SIG-M5 treated with dmso at 0.1 percent for 504 hours (cell line): ENCODE results near the gene LORICRIN.

Experiments
- DNase-seq: peaks from one replicate; lab custom pipeline; 2025; ENCODE audit not compliant: unreplicated experiment; lab: John Stamatoyannopoulos, UW

LORICRIN gene

DNA sequence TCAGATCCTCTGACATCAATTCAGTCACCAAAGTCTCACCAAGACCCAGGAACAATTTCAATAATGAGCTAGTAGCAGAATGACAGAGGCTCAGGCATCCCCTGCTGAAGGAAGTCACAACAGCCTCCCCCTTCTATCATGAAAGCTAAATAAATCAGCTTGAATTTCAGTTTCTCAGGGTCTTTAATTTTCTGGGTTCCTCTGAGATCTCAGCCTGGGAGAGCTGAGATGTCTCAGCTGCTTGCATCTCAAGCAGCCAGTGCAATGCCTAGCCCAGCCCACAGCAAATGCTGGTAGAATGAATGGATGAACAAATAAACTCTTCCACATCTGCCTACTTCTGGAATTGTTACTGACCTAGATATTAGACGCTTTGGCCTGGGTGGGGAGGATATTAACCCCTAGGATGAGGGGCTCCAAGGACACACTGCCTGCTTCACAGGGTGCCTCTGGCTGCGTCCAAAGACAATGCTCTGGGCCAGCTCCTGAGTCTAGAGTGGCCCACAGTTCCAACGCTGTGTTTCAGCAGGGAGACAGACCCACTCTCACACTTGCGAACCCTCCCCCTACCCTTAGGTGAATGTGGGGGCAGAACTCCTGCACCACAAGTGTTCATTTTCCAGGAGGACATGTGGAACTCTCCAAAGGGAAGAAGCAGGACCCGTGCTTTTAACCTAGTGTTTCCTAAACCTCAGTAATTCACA is 11.2 kb upstream of the LORICRIN start:
- DNase-seq, result no peak

DNA sequence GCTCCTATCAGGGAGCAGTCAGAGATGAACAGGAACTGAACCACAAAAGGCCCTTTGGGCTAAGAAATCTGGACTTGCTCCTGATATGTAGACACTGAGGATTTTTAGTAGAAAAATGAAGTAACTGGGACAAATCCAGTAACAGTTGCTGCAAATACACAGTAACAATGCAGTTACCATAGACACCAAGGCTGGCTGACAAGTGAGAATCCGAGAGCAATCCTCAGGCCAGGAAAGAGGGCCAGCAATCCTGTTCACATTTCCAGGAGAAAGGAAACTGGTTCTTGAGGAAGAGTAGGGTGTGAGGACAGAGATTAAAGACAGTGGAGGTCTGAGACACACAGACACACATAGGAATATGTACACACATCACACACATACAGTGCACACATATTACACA is 9.3 kb upstream of the LORICRIN start:
- DNase-seq, result no peak

DNA sequence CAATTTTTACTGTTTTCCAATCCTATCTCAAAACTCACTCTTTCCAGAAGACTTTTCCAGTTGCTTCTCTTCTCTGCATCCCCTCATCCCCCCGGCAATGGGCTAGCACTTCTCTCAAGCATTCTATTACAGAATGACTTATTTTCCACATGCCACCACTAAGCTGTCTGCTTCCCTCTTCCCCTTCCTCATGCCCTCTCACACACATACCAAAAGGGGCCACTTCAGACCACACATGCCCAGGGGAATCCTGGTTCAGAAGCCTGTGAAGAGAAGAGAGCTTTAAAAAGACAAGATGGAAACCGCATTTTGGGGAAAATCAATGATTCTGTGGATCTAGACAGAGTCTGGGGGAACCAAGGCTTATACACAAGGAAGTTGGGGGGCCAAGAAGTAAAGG is 8.4 kb upstream of the LORICRIN start:
- DNase-seq, result no peak

DNA sequence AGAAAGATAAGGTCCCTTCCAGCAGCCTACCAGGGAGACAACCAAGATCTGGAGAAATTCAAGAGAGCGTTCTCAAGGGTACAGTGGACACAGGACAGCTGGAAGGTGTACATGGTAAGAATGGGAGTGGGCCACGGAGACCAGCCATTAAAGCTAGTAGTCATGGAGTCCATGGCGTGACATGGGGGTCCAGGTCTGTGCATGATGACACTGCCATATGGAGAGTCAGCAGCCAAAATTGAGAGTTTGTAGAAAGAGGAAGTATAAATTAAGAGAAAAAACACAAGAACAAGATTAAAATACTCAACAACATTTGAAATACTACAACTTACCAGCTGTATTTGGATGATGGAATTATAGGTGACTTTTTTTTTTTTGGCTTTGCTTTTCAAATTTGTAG is 7.9 kb upstream of the LORICRIN start:
- DNase-seq, result peak; percentile 27

DNA sequence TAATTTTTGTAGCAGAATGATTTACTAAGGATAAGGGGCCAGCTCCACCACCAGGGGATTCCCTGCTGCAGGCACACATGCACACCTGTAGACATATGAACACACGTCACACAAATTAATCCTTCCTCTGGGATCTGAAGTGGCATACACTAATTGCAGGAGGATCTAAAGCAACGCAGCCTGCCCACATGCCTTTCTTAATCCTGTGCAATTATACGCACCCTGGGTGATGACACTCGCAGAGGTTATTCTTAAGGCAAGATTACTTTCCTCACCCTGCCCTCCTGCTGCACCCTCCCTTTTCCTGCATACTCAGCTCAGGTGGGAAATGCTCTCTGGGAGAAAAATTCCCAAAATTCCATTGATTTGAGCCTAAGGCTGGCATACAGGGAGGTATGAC is 7.5 kb upstream of the LORICRIN start:
- no peak for DNase-seq

DNA sequence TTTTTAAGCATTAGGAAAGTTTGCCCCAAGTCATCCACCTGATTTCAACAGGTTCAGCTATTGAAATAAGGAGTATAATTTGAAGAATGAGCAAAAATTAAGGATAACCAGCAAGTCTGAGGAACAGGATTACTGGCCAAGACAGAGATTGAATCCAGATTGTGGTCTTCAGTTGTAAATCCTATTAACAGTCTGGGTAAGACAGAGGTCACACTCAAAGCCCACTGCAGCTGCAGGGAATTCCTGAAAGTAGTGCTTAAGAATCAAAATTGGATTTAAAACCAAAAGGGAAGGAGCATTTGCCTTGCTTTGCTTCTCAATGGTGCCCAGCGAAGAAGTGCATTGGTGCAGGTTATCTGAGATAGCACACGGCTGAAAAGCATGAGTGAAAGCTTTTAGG is 6.4 kb upstream of the LORICRIN start:
- no peak for DNase-seq

DNA sequence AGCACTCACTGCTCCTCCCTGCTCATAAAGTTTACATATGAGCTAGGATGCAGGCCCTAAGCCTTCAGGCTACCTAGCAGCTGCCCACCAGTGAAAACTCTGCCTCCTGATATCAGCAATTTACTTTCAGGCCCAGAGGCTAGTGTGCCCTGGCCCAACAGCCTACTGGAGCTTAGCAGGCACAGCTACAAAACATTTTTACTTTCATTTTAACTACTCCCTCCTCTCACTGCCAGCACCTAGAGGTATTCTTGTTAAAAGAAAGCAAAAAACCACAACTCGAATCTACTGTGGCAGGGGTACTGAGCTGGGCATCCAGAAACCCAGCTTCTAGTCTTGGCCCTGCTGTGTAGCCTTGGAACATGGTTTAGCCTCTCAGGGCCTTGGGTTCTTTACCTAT is 5.8 kb upstream of the LORICRIN start:
- DNase-seq, result no peak

DNA sequence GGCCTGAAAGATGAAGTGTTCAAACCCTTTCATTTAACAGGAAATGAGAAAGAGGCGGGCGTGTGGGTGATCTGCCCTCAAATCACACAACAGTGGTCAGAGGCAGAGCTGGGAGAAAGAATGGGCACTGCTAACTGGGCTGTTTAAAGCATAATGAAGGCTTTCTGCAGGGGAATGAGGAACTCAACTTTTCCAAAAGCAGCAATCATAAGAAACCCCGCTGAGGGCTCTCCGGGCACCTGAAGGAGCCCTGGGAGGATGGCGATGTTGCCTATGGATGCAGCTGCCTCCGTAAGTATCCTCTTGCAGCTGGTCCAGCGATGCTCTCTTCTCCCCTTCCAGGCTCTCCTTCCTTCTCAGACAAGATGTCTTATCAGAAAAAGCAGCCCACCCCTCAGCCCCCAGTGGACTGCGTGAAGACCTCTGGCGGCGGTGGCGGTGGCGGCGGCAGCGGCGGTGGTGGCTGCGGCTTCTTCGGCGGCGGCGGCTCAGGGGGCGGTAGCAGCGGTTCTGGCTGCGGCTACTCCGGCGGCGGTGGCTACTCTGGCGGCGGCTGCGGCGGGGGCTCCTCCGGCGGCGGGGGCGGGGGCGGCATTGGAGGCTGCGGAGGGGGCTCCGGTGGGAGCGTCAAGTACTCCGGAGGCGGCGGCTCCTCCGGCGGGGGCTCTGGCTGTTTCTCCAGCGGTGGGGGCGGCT is 1.2 kb downstream of the LORICRIN start:
- DNase-seq, result no peak

DNA sequence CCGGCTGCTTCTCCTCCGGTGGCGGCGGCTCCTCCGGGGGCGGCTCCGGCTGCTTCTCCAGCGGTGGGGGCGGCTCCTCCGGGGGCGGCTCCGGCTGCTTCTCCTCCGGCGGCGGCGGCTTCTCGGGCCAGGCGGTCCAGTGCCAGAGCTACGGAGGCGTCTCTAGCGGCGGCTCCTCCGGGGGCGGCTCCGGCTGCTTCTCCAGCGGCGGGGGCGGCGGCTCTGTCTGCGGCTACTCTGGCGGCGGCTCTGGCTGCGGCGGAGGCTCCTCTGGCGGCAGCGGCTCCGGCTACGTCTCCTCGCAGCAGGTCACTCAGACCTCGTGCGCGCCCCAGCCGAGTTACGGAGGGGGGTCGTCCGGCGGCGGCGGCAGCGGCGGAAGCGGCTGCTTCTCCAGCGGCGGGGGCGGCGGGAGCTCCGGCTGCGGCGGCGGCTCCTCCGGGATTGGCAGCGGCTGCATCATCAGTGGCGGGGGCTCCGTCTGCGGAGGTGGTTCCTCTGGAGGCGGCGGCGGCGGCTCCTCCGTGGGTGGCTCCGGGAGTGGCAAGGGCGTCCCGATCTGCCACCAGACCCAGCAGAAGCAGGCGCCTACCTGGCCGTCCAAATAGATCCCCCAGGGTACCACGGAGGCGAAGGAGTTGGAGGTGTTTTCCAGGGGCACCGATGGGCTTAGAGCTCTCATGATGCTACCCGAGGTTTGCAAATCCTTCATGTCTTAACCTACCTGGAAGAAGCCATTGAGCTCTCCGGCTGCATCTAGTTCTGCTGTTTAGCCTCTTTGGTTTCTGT is 2.0 kb downstream of the LORICRIN start:
- no peak for DNase-seq

DNA sequence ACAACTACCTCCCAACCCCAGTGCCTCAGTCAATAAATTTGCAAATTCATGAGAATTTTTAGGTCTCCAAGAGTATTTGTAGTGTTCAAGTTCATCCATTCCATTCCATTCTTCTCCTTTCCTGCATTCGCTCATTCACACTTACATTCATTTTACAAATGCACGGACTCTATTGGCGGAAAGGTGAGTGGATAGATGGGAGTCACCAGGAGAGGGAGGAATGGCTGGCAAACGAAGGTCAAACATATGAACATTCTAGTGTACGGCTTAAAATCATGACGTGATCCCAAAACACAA is 2.5 kb downstream of the LORICRIN start:
- DNase-seq, result no peak

DNA sequence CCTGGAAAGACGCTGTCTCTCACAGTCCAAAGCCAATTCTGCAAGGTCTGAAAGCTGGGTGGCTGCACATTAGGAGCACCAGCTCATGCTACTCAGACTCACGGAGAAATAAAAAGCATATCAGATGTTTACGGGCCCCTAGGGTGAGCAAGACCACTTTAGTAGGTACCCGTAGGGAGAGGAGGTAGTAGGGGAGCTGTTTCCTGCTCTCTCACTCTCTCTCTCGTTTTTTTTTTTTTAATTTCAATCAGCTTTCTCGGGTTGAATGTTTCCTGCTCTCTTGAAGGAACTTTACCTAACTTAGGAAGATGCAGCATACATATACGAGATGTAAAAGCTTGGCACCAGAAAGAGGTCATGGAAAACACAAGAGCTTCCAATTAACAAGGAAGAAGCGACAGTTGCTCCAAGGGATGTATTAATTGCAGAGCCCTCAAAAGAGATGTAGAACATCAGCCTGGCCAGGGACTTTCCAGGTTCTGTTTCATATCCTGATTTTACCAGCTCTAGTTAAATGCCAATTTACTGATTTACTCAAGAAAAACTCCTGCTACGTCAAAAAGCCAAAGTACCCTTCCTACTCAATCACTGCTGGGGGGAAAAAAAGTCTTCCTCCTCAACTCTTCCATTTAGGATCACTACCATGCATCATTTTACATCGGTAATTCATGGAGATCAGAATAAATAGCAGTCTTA is 3.1 kb downstream of the LORICRIN start:
- DNase-seq, result no peak

DNA sequence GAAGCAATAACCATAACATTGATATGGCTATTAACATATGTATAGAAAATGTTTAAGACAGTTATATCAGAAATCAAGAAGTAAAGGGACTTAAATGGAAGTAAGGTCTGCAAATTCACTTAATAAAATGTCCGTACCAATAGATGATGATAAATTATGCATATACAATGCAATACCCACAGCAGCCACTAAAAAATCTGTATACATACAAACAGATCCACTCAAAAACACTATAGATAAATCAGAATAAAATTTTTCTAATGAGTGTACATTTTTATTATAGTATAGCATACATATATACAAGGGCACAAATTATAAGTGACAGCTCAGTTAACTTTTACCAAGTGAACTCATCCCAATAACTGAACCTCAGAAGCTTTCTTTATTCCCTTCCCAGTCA is 6.0 kb downstream of the LORICRIN start:
- no peak for DNase-seq

DNA sequence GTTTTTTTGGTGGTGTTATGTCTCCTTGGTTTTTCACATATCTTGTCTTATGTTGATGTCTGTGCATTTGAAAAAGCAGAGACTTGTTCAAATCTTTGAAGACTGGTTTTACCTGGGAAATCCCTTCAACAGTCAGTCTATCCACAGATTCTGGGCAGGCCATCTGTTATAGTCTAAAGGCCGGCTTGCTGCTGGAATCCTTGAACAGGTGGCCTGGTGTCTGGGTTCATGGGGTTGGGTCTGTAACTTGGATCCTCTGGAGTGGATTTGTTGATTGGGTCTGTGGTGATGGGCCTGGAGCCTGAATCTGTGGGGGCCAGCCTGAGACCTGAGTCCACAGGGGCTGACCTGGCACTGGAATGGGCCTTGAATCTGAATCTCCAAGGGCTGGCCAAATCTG is 12.2 kb downstream of the LORICRIN start:
- DNase-seq, result no peak

DNA sequence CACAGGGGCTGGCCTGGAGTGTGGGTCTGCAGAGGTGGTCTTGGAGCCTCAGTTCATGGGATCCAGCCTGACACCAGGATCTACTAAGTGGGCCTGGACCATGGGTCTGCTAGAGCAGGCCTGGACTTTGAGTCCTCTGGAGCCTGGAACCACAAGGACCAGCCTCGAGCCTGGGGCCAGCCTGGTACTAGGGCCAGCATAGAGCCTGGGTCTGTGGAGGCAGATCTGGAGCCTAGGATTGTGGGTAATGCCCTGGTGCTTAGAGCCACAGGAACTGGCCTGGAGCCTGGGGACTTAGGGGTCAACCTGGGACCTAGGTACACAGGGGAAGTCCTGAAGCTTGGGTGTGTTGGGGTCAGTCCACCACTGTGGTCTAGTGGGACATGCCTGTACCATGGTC is 12.7 kb downstream of the LORICRIN start:
- no peak for DNase-seq

DNA sequence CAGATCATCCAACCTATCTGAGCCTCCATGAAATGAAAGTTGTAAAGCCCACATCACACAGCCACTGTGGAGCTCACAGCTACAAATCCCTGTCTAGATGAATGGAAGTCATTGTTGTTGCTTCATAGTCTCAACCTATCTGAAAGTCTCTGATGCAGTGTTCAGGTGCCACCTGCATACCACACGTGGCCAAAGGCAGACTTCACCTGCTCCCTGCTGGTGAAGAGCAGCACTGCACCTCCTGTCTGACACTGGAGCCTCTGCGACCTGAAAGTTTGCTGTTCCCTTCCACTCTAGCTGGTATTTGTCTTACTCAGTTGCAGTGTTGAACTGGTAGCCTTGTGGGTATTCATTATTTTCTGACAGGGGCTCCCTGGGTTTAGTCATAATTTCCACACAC is 18.4 kb downstream of the LORICRIN start:
- peak; percentile 41 for DNase-seq

DNA sequence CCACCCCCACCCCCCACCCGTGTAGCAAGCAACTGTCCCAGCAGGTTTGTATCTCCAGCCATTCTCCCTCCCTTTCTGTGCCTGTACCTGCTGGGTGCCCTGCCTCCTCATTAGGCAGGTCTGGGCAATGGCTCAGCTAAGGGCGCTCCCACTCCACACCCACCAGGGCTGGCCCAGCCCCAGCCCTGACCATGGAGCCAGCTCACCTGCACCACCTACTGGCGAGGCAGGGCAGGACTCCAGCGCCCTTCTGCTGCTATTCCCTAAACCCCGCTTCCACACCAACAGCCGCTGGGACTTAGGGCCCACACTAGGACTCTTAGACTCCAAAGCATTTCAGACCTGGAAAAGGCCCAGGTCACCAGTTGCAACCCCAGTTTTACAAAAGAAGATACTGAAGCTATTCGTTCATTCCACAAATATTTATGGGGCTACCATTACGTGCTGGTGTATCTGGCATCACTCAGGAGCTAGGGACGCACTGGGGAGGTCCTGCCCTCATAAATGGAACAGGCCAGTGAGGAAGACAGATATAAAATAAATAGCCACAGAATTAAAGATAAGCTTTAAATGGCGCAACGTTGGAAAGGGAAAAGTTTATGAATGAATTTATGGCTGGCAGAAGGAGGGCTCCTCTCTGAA is 29.3 kb downstream of the LORICRIN start:
- DNase-seq, result peak; percentile 4

DNA sequence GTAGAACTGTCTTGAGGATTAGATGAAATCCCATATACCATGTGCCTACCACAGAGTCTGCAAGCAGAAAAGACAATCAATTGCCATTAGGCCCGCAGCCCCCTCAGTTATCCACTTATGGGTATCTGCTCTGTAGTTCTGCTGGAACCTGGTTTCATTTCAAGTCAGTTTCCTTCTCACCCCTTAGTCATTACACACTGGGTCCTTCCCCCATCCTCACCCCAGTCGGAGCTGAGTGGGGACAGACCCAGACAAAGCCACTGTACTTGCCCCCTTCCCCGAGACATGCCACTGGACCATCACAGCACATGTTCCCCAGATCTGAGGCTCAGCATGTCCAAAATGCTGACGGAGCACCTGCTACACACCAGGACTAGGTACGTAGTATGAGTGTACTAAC is 32.0 kb downstream of the LORICRIN start:
- DNase-seq, result no peak

DNA sequence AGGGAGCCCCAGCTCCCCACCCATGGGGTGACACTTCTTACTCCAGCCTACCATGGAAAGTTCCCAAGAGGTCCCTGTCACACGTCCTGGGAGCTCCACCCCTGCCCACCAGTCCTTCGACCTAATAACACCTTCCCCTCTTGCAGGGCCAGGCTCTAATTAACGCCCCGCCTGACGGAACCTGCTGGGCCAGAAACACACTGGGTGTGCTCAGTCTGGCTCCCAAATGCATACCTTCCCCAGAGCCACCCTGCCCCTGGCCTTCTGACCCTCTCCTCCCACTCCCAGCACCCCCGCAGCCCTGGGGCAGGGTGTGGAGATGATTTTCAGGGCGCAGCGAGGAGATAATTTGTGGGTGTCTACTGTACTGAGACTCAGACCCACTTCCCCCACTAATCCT is 32.7 kb downstream of the LORICRIN start:
- no peak for DNase-seq

DNA sequence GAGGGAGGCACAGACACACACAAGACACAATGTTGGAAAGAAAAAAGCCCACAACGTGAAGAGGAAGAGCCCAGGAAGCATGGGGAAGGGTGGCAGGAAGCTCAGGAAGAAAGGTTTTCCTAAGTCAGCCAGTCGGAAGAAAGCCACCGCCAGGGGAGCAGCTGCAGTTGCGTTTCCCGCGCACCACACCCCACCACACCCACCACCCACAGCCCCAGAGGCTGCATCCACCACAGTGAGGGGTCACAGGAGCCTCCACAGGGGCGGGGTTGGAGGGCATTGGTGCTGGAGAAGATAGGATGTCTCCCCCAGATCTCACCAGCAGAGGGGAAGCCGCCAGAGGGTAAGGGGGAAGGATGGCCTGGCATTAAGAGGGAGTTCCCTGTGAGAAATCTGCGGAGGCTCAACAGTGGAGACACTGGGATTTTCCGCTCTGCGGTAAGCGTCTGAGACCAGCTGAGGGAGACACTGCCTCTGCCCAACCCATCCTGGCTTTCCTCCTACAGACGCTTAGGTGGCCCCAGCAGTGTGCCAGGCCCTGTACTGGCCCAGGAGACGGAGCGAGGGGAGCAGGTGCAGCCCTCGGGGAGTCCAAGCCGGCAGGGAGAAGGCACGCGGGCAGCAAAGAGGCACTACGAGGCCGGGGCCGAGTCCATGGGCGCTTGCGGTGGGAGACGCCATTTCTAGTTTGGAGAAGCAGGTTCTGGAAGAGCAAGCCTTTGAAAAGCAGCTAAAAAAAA is 33.4 kb downstream of the LORICRIN start:
- DNase-seq, result no peak

DNA sequence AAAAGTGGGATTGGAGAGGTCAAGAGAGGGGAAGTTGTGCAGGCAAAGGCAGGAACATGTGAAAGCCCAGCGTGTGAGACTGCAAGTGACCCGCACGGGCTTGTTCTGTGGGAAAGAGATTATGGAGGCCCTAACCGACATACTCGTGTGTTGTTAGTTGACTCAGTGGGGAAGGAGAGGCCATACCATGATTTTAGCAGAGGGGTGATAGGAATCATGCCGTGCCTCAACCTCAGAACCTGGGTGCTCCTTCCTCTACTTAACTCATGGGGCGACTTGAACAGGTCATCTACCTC is 33.9 kb downstream of the LORICRIN start:
- no peak for DNase-seq

DNA sequence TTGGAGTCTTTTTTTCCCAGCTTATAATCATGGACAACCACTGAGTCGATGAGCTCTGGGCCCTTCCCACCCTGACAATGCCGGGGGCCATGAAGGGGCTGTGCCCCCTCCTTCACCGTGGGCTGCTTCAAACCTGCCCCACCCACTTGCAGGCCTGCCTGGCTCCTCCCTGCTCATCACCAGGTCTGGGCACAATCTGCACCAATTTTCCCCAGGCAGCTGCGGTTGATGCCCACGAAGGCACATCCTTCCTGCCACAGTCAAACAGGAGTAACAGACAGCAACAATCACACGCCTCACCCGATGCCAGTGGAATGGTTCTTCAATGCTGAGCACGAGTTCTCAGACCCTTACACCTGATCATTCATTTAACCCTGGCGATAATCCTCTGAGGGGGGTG is 34.4 kb downstream of the LORICRIN start:
- no peak for DNase-seq
